Keratinocyte (primary cell): Measurements from ENCODE around the gene RTL1. TPM values are rescaled to one million over a fixed set of nuclear protein-coding genes. Genes with fewer than 3 reads are reported as not detected.

Source experiments
- DNase-seq: peaks from one replicate; pipeline ENCODE4 v3.0.0-alpha.2; 2011; ENCODE audit warnings: low read depth, missing footprints, low spot score
- FAIRE-seq: peaks from 2 replicates; lab custom pipeline; 2011; peaks lifted over from hg19 to GRCh38; lab: Jason Lieb, UNC
- H2AFZ ChIP-seq: 2 replicates; pipeline ENCODE4 v1.6.0; 2012; ENCODE audit warnings: low read length, control low read depth, inconsistent platforms; ENCODE audit not compliant: control insufficient read depth
- H3K27ac ChIP-seq: 2 replicates; pipeline ENCODE4 v1.5.1; 2011; ENCODE audit warnings: low read length; ENCODE audit not compliant: control insufficient read depth, insufficient read depth
- H3K27me3 ChIP-seq: 3 replicates; pipeline ENCODE4 v1.6.0; 2011; ENCODE audit warnings: low read length; ENCODE audit not compliant: control insufficient read depth, insufficient read depth; ENCODE audit errors: extremely low read depth
- H3K36me3 ChIP-seq, 2 experiments: 2 replicates in 1 of 2; 3 replicates in 1 of 2; pipeline ENCODE4 v1.5.1; 2011; ENCODE audit warnings: low read length in 2 of 2, mild to moderate bottlenecking in 1 of 2; ENCODE audit not compliant: control insufficient read depth in 2 of 2, insufficient read depth in 2 of 2; ENCODE audit errors: extremely low read depth in 1 of 2
- H3K4me1 ChIP-seq: 3 replicates; pipeline ENCODE4 v1.5.1; 2011; ENCODE audit warnings: low read length; ENCODE audit not compliant: control insufficient read depth, insufficient read depth; ENCODE audit errors: extremely low read depth
- H3K4me2 ChIP-seq: 3 replicates; pipeline ENCODE4 v1.6.0; 2011; ENCODE audit warnings: low read depth, low read length; ENCODE audit not compliant: control insufficient read depth, insufficient read depth; ENCODE audit errors: extremely low read depth
- H3K4me3 ChIP-seq, 3 experiments: fragments of 200-600 bp in 1 of 3; sonication (generic) in 1 of 3; 2 replicates in 2 of 3; 3 replicates in 1 of 3; pipeline ENCODE4 v1.5.1; 2011 to 2016; ENCODE audit warnings: low read length in 3 of 3, mild to moderate bottlenecking in 3 of 3, control low read depth in 2 of 3, inconsistent platforms in 1 of 3, low read depth in 1 of 3, mixed read lengths in 1 of 3, mixed run types in 1 of 3, moderate library complexity in 1 of 3; ENCODE audit not compliant: control insufficient read depth in 2 of 3, insufficient read depth in 2 of 3; ENCODE audit errors: extremely low read depth in 1 of 3
- H3K79me2 ChIP-seq: 2 replicates; pipeline ENCODE4 v1.6.0; 2012; ENCODE audit warnings: low read length; ENCODE audit not compliant: control insufficient read depth, insufficient read depth
- H3K9ac ChIP-seq: 3 replicates; pipeline ENCODE4 v1.6.0; 2011; ENCODE audit warnings: low read length; ENCODE audit not compliant: control insufficient read depth, insufficient read depth; ENCODE audit errors: extremely low read depth
- H3K9me1 ChIP-seq: 3 replicates; pipeline ENCODE4 v1.6.0; 2011; ENCODE audit warnings: low read length; ENCODE audit not compliant: control insufficient read depth, insufficient read depth; ENCODE audit errors: extremely low read depth
- H3K9me3 ChIP-seq: 2 replicates; pipeline ENCODE4 v1.5.1; 2012; ENCODE audit warnings: low read depth, low read length; ENCODE audit not compliant: control insufficient read depth
- H4K20me1 ChIP-seq: 3 replicates; pipeline ENCODE4 v1.6.0; 2011; ENCODE audit warnings: low read length; ENCODE audit not compliant: control insufficient read depth, insufficient read depth; ENCODE audit errors: extremely low read depth
- CTCF ChIP-seq, 3 experiments: IDR thresholded peaks in 1 of 3; conservative IDR thresholded peaks in 1 of 3; optimal IDR thresholded peaks in 1 of 3; 2 replicates in 2 of 3; 3 replicates in 1 of 3; pipeline versions ENCODE3 to v1.5.1; 2011; ENCODE audit warnings: low read length in 3 of 3, mild to moderate bottlenecking in 3 of 3, moderate library complexity in 2 of 3, control low read depth in 1 of 3, inconsistent platforms in 1 of 3; ENCODE audit not compliant: insufficient read depth in 2 of 3; ENCODE audit errors: extremely low read depth in 1 of 3
- EZH2 ChIP-seq: IDR thresholded peaks from one replicate; pipeline ENCODE4 v1.6.1; 2012; ENCODE audit warnings: inconsistent platforms, mild to moderate bottlenecking, low read length, moderate library complexity
- dilution Hi-C: fragments of 300-500 bp; cut with MboI; formaldehyde crosslinking; loops from one replicate; pipeline ENCODE4 v1.7.0; 2020; ENCODE audit warnings: low sequenced_read_pairs; ENCODE audit not compliant: extremely low pct_ligation_motif_present
- polyA plus RNA-seq, 5 experiments: library from polyadenylated mRNA; depleted of rRNA in 3 of 5; stranded (reverse) in 3 of 5; stranded (forward) in 1 of 5; unstranded in 1 of 5; fragments of >200 nt; gene quantifications; 1 replicate in 1 of 5; 2 replicates in 3 of 5; 3 replicates in 1 of 5; pipeline versions ENCODE4 v1.2.1 to v1.2.3, GENCODE V29; 2011 to 2012; ENCODE audit warnings: missing spikeins in 2 of 5, low read depth in 1 of 5, low replicate concordance in 1 of 5

The RTL1 gene
- polyA plus RNA-seq, 1 donor (not counting 4 experiments of a cell fraction or from before 2014, with no cell fraction given), result not detected

GRCh38 chr14:100872259-100873095 is 31.0 kb downstream of the RTL1 start:
- Histone ChIP-seq H3K27me3 (no peaks in the 10 kb centered on the region), H3K9me1 (no peaks in the 10 kb centered on the region), H3K9ac (no peak overlapping the region), H3K4me1 (no peaks in the 10 kb centered on the region), H3K79me2 (no peaks in the 10 kb centered on the region), H3K27ac (no peak overlapping the region), H2AFZ (no peak overlapping the region), H4K20me1 (no peaks in the 10 kb centered on the region), H3K4me2 (no peak overlapping the region), H3K4me3 (no peak overlapping the region), H3K9me3 (peaks cover 6% of the 10 kb centered on the region), H3K36me3 (no peaks in the 10 kb centered on the region)
- TF ChIP-seq CTCF (optimal IDR thresholded peaks at IDR 0.05 in 1 of 3, IDR thresholded peaks at IDR 0.05 in 1 of 3, conservative IDR thresholded peaks at IDR 0.05 in 1 of 3; ENCODE audit: extremely low read depth in 1 of 3, insufficient read depth in 2 of 3, low read length in 3 of 3) (no peak), EZH2 (no peak)
- dilution Hi-C loops, result no loop called here
- no peak for FAIRE-seq
- DNase-seq, result no peak

- Histone ChIP-seq H4K20me1 (no peaks in the 10 kb centered on the region), H3K4me1 (no peaks in the 10 kb centered on the region), H3K9me1 (no peaks in the 10 kb centered on the region), H3K4me3 (no peak overlapping the region), H3K36me3 (no peaks in the 10 kb centered on the region), H3K9me3 (peaks cover 6% of the 10 kb centered on the region), H2AFZ (no peak overlapping the region), H3K27ac (no peak overlapping the region), H3K27me3 (no peaks in the 10 kb centered on the region), H3K4me2 (no peak overlapping the region), H3K9ac (no peak overlapping the region), H3K79me2 (no peaks in the 10 kb centered on the region)
- TF ChIP-seq EZH2 (no peak), CTCF (optimal IDR thresholded peaks at IDR 0.05 in 1 of 3, IDR thresholded peaks at IDR 0.05 in 1 of 3, conservative IDR thresholded peaks at IDR 0.05 in 1 of 3; ENCODE audit: extremely low read depth in 1 of 3, insufficient read depth in 2 of 3, low read length in 3 of 3) (no peak)
- no peak for DNase-seq
- FAIRE-seq, result no peak
- dilution Hi-C loops, result no loop called here
These were observed 32.0 kb downstream of the RTL1 start for GRCh38 chr14:100871234-100872186.
